HG03103 (cell line): ENCODE results near the gene ASAP2.

Source experiments
- ATAC-seq: cut with Tn5 transposase; IDR thresholded peaks from one replicate; pipeline ENCODE4 v1.9.1; 2021; ENCODE audit warnings: low read depth; ENCODE audit not compliant: unreplicated experiment

Gene ASAP2

DNA sequence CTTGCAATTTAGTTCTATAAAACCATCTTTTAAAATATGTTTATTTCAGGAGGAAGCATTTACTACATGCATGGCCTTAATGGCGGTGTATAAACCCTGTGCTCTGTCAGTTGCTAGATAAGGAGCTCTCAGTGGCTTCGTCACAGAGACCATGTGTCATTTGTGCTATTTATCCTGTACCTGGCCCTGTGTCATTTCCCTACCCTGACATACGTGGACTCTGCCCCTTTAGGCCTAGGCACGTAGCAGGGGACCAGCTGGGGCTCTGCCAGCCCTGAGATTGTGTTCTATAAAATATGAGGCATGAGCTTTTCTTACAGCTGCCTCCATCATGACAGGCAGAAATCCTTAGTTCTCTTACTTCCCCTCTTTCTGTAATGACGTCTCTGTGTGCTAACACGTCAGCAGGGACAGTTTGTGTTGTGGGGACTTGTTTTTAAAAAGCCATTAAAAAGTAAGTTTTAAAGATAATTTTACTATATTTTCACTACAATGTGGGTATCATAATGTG, 128.8 kb downstream of the ASAP2 start:
- no peak for ATAC-seq

DNA sequence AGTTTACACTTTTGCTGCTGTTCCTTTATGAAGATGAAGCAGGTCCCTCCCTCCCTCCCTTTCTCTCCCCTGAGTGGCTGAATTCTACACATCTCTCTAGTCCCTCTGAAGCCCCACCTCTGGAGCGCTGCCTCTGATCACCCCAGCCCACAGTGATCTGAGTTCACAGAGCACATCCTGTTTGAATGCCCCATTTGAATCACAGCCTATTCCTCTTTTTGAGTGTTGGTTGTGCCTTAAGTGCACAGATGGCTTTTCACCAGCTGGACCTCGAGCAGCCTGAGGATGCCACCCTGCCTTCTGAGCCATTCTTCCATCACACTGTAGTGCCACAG, 129.6 kb downstream of the ASAP2 start:
- peak; percentile 92 for ATAC-seq

DNA sequence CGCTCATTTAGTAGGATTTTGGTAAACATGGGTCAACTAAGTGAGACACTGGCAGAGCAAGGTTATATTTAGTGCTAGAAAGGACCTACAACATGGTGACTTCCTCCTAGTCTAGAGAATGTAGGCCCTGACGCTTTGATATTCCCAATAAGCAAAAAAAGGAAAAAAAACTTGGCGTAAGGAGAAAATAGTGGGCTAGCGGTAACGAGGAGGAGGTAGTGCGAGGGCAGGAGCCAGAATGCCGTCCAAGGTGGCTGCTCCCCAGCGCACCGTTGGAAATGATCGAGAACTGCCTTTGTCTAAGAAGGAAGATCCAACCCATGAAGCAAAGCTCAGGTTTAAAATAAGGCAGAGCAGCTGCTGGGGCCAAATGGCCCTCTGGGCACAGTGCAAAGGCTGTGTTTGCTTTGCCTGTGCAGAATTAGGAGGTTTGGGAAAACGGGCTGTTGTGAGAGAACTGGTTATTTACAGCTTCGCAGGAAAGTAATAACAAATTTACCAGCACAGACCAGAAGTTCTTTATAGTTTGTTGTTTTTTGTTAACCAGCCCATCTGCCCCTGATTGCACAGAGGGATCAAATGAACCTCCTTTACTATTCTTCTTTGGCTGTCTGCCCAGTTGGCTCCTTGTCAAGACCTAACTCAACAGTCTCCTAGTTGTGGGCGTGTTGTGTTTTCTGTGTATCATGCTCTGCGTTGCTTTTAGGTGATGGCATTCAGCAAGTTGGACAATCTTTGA, 130.1 kb downstream of the ASAP2 start:
- no peak for ATAC-seq

DNA sequence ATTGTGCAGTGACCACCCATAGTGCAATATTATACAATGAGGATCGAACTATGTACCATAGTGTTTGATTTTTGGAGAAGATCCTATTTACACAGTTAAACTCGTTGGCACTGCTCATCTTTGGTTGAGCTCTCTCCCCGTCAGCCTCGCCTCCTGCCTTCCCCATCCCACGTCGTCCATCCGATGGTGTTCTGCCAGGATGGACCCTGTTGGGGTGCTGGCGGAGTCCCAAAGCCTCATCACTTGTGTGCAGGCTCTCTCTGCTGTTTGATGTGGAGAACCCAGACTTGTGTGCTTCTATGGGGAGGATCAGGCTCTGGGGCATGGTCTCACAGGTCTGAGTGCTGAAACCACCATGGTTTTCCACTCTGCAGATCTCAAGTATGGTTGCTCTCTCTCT, 131.3 kb downstream of the ASAP2 start:
- ATAC-seq: no peak

- no peak for ATAC-seq
These were observed 134.8 kb downstream of the ASAP2 start for GRCh38 chr2:9341337-9341887.

DNA sequence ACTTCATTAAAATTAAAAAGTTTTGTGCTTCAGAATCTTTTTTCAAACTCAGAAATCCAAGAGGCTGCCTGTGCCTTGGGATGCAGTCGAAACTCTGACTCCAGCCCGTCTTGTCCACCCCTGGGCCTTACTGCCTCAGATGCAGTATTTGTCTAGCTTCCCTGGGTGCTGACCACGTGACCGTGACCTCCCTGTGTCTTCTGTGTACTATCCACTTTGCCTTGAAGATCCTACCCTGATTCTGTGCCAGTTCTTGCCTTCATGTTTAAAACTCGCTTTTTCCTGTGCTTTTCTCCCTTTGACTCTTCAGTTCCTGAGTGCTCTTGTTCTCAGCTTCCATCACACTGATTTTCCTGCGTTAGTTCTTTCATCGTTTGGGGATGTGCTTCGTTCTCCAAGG, 136.0 kb downstream of the ASAP2 start:
- ATAC-seq: no peak

DNA sequence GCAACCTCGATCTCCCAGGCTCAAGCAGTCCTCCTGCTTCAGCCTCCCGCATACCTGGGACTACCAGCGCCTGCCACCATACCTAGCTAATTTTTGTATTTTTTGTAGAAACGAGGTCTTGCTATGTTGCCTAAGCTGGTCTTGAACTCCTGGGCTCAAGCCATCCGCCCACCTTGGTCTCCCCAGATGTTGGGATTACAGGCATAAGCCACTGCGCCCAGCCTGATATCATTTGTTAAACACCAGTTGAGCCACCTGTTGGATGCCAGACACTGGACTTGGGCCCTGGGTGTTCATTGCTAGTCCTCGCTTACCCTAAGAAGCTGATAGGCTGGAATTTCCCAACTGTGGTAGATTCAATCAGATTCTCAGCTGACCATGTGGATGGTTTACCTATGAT, 136.9 kb downstream of the ASAP2 start:
- no peak for ATAC-seq

GRCh38 chr2:9344434-9344833, 137.8 kb downstream of the ASAP2 start:
- ATAC-seq: no peak

DNA sequence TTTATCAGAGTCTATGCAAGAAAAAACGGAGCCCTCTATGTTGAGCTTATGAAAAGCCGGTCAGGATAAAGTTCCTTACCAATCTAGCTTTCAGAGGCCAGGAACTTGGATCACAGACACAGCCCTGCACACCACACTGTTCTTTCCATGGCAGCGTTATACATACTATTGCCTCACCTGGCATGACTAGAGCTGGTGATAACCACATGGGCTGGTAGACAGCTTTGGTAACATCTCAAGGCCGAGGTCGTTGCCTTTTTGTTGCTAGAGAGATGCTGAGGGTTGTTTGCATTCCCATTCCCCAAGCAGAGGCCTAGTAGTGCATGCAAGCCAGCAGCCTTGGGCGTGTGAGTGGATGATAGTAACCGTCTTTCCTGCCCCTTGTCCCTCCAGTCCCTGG, 138.7 kb downstream of the ASAP2 start:
- ATAC-seq: no peak

DNA sequence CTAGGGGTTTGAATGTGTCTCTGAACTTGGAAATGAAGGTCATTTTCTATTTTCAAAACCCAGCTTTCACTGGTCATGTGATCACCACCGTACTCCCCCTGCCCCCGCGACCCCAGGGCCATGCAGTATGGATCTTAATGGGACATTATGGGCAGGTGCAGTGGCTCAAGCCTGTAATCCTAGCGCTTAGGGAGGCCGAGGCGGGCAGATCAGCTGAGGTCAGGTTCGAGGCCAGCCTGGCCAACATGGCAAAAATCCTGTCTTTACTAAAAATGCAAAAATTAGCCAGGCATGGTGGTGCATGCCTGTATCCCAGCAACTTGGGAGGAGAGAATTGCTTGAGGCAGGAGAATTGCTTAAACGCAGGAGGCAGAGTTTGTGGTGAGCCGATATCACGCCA, 139.4 kb downstream of the ASAP2 start:
- no peak for ATAC-seq

GRCh38 chr2:9346885-9347284, 140.3 kb downstream of the ASAP2 start:
- no peak for ATAC-seq

- no peak for ATAC-seq
These were observed 140.8 kb downstream of the ASAP2 start for GRCh38 chr2:9347411-9347881.

DNA sequence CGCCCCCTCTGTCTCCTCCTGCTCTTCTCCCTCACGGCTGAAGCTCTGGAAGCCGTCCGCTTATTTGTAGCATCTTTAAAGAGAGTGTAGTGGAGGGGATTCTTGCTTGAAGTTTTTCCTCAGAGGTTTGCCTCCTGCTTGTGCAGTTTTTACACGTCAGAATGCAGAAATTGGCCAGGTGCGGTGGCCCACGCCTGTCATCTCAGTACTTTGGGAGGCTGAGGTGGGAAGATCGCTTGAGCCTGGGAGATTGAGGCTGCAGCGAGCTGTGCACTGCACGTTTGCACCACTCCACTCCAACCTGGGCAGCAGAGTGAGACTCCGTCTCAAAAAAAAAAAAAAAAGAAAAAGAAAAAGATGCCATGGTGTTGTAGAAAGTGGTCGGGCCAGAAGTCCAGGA, 147.7 kb downstream of the ASAP2 start:
- ATAC-seq: no peak

DNA sequence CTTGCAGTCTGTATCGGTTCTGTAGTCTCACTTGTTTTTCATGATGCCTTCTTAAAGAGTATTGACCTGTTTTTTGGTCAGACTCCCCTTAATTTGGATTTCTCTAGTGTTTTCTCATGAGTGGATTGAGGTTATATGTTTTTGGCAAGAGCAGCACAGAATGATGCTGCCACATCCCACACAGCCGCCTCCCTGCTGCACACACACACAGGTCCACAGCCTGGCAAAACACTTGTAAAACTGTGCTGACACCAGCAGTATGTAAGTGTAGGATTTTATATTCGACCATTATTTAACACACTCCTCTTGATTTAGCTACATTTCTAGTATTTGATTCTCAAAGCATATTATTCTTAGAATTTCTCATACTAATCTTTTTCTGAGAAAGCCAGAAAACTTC, 148.7 kb downstream of the ASAP2 start:
- no peak for ATAC-seq

GRCh38 chr2:9355716-9356115, 149.1 kb downstream of the ASAP2 start:
- ATAC-seq: no peak

GRCh38 chr2:9356261-9356660, 149.6 kb downstream of the ASAP2 start:
- ATAC-seq: no peak

DNA sequence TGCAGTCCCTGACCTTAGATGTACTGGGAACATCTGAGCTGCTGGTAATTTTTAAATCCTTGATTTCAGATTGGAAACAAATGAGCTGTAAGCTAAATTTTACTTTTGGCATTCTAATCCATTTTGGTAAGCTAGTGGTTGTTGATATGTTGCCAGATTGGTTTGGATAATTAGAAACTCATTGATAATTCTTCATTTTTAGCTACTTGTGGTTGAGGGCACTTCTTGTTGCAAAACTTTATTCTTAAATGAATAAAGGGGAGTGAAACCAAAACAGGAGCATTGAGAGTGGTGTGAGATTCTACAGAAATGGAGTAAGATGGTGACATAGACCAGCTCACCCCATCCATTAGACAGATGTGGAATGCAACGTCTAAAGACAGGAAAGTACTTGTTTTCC, 152.2 kb downstream of the ASAP2 start:
- ATAC-seq: no peak

DNA sequence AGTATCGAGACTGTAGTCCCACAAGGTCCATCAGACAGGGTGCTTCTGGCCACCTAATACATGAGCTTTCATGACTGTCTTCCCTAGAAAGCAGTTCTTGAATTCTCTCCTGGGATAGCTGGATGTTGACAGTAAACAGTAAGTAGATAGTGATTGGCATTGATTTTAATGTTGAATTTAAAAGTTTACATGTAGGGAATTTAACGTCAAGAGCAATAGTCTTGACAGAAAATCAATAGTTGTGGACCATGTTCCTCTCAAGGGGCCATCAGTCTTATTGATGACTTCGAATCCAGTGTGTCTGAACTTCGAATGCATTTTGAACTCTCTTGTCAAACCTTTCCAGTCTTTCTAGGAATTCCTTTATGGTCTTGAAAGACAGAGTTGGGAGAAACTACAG, 152.9 kb downstream of the ASAP2 start:
- no peak for ATAC-seq

DNA sequence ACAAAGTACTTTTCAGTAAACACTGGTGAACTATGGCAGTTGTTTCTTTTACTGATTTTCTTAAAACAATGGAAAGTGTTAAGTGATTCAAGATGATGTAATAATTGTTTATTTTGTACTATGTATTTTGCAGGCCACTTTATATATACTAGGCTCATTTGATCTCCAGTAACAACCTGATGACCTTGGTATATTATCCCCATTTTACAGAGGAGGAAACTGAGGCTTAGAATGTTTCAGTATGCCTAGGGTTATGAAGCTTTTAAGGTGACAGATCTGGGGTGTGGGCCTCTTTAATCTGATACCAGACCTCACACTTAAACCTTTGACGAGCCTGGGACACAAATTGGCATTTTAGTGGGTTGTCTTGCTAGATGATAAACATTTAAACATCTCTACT, 153.5 kb downstream of the ASAP2 start:
- ATAC-seq: no peak

- ATAC-seq: no peak
These were observed 154.1 kb downstream of the ASAP2 start for GRCh38 chr2:9360701-9361100.

GRCh38 chr2:9364373-9364772, 157.8 kb downstream of the ASAP2 start:
- no peak for ATAC-seq

DNA sequence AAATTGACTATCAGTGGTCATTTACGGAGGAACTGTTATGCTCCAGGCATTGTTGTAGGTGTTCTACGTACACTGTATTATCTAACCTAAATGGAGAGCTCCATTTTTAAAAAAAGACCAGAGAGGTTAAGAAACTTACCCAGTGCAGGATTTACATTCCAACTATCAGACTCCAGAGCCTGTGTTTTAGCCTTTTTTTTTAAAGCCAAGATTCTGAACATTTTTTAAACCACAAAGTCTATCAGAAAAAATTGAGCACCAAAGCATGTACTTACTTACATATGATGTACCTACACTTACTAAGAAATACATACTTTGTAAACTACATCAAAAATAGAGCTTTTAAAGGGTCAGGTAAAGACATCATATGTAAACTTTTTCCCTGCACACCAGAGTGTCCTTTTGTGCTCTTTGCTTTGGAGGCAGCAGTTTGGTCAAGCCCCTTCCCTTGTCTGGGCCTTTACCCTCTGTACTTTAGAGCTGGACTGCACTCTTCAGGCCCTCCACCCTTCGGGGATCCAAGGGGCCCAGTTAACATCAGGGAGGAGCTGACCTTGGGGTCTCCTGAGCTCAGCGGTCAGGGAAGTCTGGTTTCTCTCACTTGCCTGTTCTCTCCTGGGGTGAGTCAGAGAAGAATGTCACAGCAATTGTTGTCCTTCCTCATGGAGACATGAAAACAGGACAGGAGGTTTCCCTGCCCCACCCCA, 158.3 kb downstream of the ASAP2 start:
- ATAC-seq: no peak
